Stimulated activated naive CD8-positive, alpha-beta T cell treated with anti-CD3 and anti-CD28 coated beads, Interleukin-15, Interleukin-2, amounts not matched to agents 100 U/mL and 50 U/mL, for 24 hours (primary cell): Measurements from ENCODE around the gene CLCN3.
"Not testable (repeated sequence)": the region's sequence is repeated elsewhere in the genome, so short reads cannot be mapped to it uniquely, and the experiment has no call there.

Experiments used
- ATAC-seq: fragments of 150-1000 bp; cut with Tn5 transposase; one replicate; pipeline ENCODE4 v1.10.0; 2021
- DNase-seq: peaks from one replicate; pipeline ENCODE4 v3.0.0; 2021

Gene CLCN3

DNA sequence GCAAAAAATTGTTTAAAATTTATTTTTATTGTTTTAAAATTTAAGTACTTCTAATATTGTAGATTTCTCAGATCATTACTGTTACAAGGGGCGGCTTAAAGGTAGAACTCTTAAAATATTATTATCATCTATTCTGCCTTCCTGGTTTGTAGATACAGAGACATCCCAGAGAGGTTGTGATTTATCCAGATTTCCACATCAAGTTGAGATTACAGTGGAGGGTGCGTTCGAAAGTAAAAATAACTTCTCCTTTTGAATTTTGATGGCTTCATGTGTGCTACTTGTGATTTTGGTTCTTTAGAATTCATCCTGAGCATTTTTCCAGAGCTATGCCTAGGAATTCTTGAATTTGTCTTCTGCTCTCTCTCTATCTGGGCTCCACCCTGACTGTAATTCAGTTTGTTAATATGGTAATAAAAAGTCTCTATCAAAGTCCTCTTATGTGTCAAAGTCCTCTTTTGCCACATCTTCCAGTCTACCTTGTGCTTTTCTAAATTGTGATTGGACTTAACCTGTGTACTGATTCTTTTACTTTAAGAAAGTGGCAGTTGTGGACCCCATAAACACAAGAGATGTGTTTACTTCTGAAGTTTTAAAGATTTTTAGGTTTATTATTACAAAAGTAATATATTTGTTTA lies 37.2 kb downstream of the CLCN3 start:
- no peak for ATAC-seq
- no peak for DNase-seq

DNA sequence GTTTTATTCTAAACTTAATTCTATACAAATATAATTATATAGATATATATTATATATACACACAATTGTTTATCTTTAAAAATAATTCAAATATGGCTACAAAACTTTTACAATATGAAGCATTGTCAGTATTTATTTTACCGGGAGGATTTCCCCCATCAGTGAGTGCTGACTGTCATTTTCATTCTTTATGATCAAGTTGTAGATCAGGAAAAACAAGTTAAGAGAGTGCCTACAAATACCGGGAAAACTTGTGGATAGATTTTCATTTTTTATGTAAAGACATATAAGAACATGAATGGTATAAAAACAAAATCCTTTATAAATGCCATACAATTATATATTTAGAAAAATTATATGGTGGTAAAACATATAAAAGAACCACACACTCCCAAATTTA lies 37.8 kb downstream of the CLCN3 start:
- no peak for ATAC-seq
- no peak for DNase-seq

DNA sequence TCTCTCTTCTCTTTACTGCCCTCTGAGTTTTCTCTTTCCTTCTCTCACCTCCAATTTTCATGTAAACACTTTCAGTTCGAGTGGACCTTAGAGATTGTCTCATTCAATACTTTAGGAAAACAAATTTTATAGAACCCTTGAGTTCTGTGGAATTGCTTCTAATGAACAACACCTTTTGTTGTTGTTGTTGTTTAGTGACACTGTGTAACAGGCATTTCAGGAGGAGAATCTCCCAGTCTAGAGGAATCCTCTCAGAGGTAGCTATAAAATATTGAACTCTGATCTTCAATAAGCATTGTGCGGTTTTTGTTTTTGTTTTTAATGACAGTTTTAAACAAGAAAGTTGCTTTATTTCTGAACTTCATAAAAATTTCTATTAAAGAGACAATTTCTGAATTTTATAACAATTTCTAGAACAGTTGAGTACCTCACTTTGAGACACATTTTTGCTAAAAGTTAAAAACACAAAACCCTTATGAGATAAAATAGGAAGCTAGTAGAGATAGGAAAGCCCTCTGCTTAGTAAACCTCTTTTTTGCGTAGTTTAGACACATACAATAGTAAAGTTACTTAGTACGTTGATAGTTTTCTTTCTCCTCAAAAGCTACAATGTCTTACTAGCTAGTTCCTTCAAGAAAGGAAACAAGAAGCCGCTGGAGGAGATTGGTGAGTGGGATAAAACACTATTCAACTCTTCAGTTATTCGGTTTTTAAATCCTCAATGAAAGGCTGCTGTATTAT lies 38.8 kb downstream of the CLCN3 start:
- ATAC-seq (no peak), DNase-seq (no peak)

DNA sequence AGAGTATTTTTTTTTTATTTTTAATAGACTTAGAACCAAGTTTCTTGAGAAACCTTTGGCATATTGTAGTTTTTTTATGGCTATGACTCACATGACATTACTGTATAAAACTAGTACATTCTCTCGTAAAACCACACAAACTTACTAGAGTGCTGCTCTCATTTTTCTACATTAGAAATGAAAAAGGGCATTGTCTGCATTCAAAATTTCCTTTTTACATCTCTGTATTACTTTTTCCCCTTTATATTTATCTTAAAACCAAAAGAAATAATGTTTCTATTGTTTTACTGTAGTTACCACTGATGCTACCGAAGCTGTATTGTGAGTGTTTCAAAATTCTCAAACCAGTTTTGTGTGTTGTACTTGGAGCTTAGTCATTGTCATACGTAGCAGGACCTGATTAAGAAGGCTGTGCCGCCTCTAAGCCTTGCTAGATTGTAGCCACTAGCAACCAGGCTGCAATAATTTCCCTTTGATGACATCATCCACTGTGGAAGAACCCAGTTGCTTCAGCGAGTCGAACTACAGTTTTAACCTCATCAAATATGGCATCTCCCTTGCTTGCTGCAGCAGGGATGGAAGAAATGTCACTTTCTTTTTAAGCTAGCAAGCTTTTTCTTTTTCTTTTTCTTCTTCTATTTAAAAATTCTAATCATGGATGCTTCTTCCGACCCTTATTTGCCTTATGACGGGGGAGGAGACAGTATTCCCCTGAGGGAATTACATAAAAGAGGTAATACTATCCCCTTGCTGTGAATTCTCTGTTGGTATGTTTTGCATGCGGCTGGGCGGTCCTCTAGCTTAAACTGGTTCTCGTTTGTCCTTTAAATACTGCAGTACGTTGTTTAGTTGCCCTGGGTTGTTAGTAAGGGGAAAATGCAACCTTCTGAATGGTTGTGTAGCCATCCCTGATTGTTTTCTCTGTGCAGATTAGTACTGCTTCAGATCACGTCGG lies 39.6 kb downstream of the CLCN3 start:
- ATAC-seq (peak; percentile 100), DNase-seq (peak; percentile 58)

DNA sequence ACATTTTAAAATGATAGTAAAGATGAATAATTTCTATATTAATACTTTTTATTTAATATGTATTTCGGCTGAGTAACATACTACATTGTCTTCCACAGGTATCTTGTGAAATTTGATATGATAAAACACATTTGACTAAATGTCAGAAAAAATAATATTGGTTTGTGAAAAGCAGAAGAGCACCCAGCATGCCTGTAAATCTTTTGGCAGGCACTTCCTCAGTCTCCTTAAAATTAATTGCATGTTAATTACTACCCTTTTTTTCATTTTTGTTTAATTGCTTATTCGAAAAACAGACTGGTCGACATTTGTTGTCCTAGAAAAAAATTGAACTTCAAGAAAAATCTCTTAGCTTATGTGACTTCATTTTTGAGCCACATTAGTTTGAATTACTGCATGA lies 40.6 kb downstream of the CLCN3 start:
- DNase-seq, result no peak
- no peak for ATAC-seq

DNA sequence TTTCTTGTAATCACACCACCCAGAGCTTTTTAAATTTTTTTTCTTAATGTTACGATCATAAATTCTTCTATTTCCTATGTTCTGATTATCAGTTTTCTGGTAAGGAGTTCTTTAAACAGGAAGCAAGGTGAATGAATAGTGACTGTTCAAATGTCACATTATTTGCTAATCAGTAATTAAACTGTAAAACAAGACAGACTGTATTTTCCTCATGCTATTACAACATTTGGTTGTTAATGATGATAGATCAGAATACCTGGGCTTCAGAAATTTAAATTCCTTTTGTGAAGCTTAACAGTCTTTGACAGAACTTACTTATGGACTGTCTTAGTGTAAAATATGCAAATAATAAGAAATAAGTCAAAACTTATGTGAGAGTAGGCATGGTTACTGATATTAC lies 41.4 kb downstream of the CLCN3 start:
- DNase-seq, result no peak
- ATAC-seq, result no peak

DNA sequence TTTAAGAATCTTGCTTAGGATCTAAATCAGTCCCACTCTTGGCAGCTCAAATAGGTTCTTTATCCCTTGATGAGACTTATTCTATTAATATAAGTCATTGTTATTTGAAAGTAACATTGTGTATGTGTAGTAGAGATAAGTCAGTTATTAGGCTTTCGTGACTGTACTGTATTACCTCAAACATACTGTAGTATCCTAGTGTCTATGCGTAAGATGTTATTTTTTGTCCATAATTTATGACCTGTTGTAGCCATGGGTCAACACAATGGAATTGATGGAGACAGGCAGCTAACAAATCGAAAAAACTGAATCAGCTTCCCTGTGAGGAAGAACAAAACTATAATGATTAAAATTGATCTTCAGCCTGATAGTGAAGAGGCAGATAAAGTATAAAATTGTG lies 41.8 kb downstream of the CLCN3 start:
- DNase-seq, result no peak
- ATAC-seq, result no peak

DNA sequence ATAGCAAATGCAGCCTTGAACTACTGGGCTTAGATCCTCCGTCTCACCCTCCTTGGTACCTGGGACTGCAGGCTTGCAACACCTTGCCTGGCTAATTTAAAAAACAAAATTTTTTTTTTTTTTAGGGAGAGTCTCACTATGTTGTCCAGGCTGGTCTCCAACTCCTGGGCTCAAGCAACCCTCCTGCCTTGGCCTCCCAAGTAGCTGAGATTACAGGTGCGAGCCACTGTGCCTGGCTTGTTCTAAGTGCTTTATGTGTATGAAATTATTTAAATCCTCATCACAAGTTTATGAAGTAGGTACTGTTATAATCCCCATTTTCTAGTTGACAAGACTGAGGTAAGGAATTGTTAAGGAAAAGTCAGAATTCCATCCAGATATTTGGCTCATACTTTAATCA lies 43.0 kb downstream of the CLCN3 start:
- DNase-seq, result no peak
- ATAC-seq, result no peak

DNA sequence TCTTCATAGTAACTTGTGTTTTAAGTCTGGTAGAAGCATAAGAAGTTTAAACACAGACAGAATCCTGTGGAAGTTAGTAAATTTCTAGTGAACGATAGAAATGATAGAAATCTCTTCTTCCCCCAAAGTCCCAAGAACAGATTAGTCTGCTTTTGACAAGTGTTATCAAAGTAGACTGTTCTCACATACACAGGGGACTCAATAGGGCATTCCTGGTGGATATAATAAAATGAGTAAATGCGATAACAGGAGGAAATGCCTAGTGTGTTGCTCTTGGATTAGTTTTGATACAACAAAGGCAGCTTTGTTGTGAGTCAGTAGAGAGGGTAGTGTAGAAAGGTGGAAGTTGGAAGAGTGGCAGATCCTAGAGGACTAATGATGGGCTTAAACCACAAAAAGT lies 43.5 kb downstream of the CLCN3 start:
- no peak for DNase-seq
- no peak for ATAC-seq

DNA sequence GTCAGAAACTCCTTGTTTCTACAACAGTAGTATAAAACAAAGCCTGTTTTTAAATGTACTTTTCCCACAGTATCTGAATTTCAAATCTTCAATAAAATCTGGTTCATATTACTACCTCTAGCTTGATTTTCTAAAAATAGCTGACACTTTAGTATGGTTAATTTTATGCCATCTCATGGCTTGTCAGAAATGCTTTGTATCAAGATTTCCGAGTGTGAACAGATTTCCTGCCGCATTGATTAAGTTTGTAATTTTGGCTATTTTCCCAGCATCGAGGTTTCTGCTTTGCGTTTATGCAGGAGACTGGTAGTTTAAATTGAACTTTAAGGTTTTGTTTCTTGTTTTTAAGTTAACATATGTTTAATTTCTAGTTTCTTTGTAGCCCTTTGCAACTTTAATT lies 44.2 kb downstream of the CLCN3 start:
- no peak for DNase-seq
- no peak for ATAC-seq

DNA sequence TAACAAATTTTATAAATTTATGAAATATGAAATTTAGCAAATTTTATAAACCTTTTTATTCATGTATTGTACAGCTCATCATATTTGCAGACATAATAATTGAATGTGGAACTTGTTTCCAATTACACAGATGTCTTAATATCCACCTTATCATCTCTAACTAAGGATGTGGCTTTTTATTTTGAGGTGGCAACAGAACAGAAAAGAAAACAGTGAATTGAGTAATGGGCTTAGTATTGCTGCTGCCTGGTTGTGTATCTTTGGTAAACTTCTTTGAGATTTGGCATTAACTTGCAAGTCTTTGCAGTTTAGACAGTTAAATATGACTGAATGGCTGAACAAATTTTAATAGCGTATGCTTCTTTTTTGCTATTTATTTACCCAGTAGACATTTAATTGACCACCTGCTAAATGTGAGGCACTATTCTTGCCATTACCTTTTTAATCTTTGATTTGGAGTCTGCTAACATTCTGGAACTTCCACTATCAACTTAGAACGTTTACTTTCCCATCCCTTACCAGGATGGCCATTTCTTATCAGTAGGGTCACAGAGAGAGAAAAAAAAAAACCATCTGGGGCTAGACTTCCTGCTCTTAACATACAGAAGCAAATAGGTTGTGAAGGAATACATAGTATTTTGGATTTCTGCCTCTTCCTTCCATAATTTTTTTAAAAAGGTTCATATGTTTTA lies 44.8 kb downstream of the CLCN3 start:
- DNase-seq (no peak), ATAC-seq (no peak)

DNA sequence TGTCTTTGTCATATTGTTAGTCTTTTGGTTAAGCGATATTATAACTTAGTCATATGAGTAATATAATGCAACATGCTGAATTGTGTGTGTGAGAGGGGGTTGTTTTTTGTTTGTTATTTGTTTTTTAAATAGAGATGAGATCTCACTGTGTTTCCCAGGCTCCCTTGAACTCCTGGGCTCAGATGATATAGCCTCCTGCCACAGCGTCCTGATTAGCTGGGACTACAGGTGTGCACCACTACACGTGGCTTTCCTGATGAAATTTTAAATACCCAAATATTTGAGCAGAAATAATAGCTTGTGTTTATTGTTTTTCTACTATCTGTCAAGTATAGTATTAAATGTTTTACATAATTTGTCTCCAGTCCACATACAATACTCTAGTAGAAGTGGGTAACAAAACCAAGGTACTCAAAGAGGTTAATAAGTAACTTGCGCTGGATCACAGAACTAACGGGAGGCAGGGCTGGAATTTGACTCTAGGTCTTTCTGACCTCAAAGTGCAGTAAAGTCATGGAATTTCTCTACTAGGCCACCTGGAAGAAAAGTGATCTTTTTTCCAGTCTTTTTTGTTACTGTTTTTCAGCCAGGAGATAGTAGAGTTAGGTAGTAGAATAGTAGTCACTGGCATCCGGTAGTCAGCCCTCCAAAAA lies 47.8 kb downstream of the CLCN3 start:
- no peak for ATAC-seq
- no peak for DNase-seq

DNA sequence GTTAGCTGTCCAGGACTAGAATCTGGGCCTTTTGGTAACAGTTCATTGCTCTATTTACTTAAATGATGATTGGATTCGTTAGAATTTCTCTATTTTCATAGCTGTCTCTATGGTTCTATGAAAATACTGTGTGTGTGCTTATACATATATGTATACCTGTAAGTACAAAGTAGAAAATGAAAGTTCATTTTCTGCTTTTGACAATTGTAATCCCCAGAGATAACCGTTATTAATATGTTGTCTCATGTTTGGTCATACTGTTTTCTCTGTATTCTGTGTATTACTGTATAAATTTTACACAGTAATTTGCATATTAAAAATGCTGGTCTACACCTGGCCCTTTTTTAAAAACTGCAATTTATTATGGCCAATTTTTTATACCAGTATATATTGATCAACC lies 55.4 kb downstream of the CLCN3 start:
- ATAC-seq, result no peak
- no peak for DNase-seq

DNA sequence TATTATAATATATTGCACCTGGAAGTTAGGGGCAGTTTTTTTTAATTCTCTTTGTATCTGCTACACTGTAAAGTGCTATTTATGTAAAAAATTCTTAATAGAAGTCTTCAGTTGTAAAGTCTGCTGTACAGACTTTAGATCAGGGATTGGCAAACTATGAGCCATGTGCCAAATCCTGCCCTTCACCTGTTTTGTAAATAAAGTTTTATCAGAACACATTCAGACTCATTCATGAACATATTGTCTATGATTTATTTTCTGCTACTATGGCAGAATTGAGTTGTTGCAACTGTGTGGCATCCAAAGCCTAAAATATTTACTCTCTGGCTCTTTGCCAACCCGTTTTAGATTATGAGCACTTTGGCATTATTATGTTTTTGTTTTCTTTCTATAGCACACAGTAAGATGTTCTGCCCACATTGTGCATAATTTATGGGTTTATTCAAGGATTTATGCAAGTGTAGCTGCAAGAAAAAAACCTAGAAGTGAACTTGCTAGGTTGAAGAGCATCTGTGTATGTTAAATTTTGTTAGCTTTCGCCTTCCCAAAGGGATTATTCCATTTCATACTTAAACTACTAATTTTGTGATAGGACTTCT lies 56.9 kb downstream of the CLCN3 start:
- DNase-seq, result no peak
- ATAC-seq, result no peak

DNA sequence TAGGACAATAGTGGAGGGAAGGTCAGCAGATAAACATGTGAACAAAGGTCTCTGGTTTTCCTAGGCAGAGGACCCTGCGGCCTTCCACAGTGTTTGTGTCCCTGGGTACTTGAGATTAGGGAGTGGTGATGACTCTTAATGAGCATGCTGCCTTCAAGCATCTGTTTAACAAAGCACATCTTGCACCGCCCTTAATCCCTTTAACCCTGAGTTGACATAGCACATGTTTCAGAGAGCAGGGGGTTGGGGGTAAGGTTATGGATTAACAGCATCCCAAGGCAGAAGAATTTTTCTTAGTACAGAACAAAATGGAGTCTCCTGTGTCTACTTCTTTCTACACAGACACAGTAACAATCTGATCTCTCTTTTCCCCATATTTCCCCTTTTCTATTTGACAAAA lies 58.1 kb downstream of the CLCN3 start:
- DNase-seq, ATAC-seq: not testable (repeated sequence)

DNA sequence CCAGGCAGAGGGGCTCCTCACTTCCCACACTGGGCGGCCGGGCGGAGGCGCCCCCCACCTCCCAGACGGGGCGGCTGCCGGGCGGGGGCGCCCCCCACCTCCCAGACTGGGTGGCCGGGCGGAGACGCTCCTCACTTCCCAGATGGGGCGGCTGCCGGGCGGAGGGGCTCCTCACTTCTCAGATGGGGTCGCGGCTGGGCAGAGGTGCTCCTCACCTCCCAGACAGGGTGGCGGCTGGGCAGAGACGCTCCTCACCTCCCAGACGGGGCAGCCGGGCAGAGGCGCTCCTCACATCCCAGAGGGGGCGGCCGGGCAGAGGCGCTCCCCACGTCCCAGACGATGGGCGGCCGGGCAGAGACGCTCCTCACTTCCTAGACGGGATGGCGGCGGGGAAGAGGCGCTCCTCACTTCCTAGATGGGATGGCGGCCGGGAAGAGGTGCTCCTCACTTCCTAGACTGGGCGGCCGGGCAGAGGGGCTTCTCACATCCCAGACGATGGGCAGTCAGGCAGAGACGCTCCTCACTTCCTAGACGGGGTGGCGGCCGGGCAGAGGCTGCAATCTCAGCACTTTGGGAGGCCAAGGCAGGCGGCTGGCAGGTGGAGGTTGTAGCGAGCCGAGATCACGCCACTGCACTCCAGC lies 58.7 kb downstream of the CLCN3 start:
- not testable (repeated sequence) for DNase-seq, ATAC-seq

DNA sequence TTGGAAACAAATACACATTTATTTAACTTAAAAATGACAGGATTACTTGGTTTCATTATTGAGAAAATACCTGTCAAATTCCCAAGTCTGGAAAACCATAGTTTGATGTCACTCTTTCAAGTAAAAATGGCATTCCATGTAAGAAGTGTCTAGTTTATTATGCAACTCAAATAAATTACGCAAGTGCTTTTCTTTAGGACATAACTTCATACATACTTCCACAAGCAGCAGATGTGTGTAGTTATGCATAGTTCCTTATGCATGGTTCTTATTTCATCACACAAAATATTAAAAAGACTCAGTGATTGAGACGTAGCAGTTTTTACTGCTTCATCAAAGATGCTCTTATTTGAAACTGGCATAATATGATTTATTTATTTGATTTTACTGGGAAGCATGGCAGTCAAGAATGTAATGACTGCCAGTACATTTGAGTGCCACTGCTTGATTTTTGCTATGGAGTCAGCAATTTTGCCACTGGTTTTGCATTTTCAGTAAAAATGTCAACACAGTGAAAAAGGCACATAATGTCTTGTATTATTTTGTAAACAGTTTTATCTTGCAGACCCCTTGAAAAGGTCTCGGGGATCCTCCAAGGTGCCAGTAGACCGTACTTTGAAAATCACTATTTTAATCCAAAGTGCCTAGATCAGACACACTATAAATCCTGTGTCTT lies 62.1 kb downstream of the CLCN3 start:
- no peak for ATAC-seq
- DNase-seq, result no peak

DNA sequence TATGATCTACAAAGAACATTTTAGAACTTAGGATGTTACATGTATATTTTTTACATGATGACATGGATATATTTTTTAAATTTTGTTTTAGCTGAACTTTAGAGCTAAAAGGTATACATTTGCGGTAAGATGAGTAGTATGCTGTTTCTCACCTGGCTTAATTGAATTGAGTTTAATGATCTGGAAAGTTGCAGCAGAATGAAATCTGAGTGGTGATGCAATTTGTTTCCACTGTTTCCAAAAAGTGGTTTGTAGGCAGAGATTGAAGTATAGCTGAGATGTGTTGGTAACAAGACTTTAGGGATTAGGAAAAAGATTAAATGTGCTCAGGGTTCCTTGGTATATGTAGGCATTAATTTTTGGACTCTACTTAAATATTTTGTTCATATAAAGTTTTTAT lies 69.3 kb downstream of the CLCN3 start:
- ATAC-seq, result no peak
- DNase-seq, result no peak

DNA sequence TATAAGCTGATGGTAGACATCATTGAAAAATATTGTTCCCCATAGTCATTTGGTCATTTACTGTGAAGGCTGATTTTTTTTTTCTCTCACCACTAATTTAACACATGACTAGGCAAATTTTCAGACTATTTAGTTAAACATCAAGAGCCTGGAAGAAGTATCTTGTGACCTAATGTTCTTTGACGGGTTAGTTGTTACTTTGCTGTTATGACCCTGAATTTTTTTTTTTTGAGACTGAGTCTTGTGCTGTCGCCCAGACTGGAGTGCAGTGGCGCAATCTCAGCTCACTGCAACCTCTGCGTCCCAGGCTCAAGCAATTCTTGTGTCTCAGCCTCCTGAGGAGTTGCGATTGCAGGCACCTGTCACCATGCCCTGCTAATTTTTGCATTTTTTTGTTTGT lies 70.4 kb downstream of the CLCN3 start:
- ATAC-seq (no peak), DNase-seq (no peak)

DNA sequence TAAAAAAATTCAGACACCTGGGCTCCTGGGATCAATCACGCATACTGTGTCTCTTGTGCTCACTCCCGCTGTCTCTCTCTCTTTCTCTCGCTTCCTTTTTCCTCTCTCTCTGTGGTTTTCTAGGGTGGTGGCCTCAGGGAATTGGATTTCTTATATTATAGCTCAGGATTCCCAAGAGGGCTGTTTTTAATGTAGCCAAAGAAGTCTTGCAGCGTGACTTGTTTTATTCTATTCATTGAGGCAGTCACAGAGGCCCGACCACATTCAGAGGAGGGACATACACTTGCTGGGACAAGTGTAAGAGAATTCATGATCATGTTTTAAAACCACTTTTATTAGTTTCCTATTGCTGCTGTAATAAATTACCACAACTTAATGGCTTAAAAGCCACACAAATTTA lies 78.0 kb downstream of the CLCN3 start:
- DNase-seq (no peak), ATAC-seq (no peak)
